HG03139 (cell line): Measurements from ENCODE around the gene LRRC3.

Experiments used
- ATAC-seq: cut with Tn5 transposase; IDR thresholded peaks from one replicate; pipeline ENCODE4 v1.9.1; 2021; ENCODE audit not compliant: unreplicated experiment

The LRRC3 gene

DNA sequence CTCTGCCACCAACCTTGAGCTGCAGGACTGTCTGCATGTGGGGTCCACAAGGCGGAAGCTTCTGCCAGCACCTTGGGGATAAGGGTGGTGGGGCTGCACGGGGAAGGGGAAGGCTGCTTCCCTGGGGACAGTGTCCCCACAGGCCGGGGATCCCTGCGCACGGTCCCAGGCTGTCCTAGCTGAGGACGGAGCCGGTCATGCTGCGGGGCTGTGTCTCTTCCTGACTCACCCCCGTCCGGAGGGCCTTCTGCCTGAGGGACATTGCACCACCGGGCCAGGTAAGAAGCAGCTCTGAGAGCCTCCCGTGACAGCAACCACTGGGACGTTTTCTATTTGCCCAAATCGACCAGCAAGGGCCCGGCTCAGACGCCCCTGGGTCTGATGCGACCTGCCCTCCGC is 54.8 kb downstream of the LRRC3 start:
- ATAC-seq, result no peak

GRCh38 chr21:44510508-44511218 is 55.4 kb downstream of the LRRC3 start:
- no peak for ATAC-seq

DNA sequence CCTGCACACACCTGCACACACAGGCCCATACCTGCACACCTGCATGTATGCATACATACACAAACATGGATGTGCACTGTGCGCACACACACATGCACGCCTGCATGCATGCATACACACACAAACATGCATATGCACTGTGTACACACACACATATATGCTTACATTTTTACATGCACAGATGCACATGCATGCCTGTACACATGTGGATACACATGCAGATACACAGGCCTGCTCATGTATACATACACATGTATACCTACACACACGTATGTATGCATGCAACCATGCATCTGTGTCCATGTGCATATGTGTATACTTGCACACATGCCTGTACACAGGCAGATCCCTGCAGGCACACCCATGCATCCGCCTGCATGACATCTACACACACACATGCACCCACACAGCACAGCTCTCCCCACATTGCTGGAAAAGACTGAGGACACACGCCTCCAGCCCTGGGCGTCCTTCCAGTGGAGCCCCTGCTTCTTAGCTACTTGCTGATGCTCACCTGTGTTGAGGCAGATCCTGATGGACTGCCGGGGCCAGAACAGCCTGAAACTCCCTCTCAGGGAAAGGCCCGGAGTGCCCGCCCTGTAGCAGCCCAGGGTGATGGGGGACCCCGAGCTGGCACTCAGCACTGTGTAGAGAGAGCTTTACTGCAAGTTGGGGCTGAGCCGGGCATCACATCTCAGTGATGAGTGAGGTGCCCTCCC is 56.1 kb downstream of the LRRC3 start:
- ATAC-seq, result no peak
